ENCODE measurements around the gene SP110. TPM values are rescaled to one million over a fixed set of nuclear protein-coding genes. Genes with fewer than 3 reads are reported as not detected.

SP110 gene
- total RNA-seq (2021; fragmentation: NEBNext Ultra II Directional; extraction: Animal tissue kit (Norgen Biotek cat#: 25700)) (7.1 and 8.2 TPM in 2 replicates), polyA plus RNA-seq (2011; rRNA removed) (3.1 and 4.3 TPM in 2 replicates), polyA minus RNA-seq (2011; rRNA and poly(A)+ RNA removed) (4.3 and 5.0 TPM in 2 replicates)
- 2.1 TPM for polyA plus RNA-seq (2011; cell fraction: cytosol; rRNA removed)
- polyA plus RNA-seq (2011; cell fraction: nucleus; rRNA removed) = 7.3 TPM
- polyA plus RNA-seq (2012, experiment 1 of 2) = 3.9 to 6.4 TPM (median 4.9 TPM) in 4 replicates
- 0.66 TPM for polyA plus RNA-seq (2012, experiment 2 of 2)
- polyA plus RNA-seq (2013, experiment 1 of 2) = 9.7 TPM
- 9.9 TPM for polyA plus RNA-seq (2013, experiment 2 of 2)
- not detected for polyA minus RNA-seq (2011; cell fraction: cytosol; rRNA and poly(A)+ RNA removed)
- 8.1 TPM for polyA minus RNA-seq (2011; cell fraction: nucleus; rRNA and poly(A)+ RNA removed)
- long read RNA-seq, experiment 1, partial matches to known transcripts = 1 of 2 reads
- long read RNA-seq, experiment 1, other reads (novel, unspliced or antisense) = 0 of 2 reads
- long read RNA-seq, experiment 2, partial matches to known transcripts = 1 of 3 reads
- long read RNA-seq, experiment 2, other reads (novel, unspliced or antisense) = 2 of 3 reads

DNA sequence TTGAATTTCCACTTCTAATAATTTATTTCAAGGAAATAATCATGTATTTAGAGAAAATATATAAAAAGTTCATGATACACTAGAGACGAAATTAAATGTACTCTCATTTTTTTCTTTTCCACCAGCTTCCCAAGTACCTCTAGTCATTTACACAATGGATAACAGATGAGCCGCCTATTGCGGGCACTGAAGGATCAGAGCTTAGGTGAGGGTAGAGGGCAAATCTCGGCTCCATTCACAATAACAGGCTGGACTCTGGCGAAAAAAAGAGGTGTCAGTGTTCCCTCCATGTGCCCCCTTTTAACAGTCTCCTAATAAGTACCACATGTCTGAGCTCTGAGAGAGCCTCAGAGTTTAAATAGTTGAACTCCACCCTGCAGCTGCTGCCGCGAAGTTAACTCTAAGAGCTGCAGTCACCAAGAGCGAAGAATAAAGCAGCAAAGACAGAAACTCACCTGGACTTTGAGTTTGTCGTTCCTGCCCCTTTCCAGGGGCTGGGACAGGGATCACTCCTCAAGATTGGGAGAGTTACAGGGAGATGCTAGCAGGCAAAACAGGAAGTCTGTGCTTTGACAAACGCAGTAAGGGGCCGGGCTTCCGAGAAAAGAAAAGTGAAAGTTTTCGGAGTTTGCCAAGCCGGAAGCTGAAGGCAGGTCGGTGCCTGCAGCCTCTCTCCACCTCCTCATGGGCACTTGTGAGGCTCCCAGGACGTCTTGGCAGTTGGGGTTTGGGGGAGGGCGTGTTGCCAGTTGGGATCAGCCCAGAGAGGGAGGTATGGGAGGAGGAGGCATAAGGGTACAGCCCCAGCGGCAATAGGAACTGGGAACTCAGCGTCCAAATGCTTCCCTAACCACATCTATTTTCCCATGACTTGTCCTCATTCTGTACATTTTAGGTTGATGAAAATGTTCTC is at the start of gene SP110:
SP110 (minus strand) TSS at position 566 of the 913 bp plus-strand sequence. CDS start 3,057 bp downstream, outside the sequence.
- WGBS, 2 experiments (ENCODE audit: extremely low coverage in 1 of 2, insufficient coverage in 1 of 2, insufficient read length in 1 of 2, insufficient replicate concordance in 2 of 2, low coverage in 1 of 2, low lambda C conversion rate in 2 of 2, missing lambda C conversion rate in 1 of 2) = 32% methylated on average over 19 of the region's 19 CpGs; no CpG with 5 or more reads in 1 of the 2 experiments
- TF ChIP-seq TAF1 (IDR thresholded peaks at IDR 0.05; ENCODE audit: low read depth, low read length) (peak; percentile 61), NANOG (IDR thresholded peaks at IDR 0.05; ENCODE audit: insufficient read depth, low read depth, low read length, poor library complexity, severe bottlenecking) (no peak), RFX5 (IDR thresholded peaks at IDR 0.05; ENCODE audit: borderline replicate concordance, low read depth, low read length) (no peak), TCF12 (IDR thresholded peaks at IDR 0.05; ENCODE audit: low read depth, low read length) (no peak), GABPA (IDR thresholded peaks at IDR 0.05; ENCODE audit: borderline replicate concordance, insufficient read depth, low read length) (no peak), JUN (IDR thresholded peaks at IDR 0.05; ENCODE audit: low read depth, low read length) (no peak), BACH1 (IDR thresholded peaks at IDR 0.05; ENCODE audit: low read length) (no peak), ASH2L (IDR thresholded peaks at IDR 0.05; ENCODE audit: low read length) (no peak), KDM1A (IDR thresholded peaks at IDR 0.05; ENCODE audit: borderline replicate concordance, low read length) (no peak)

More for the DNA sequence above, at the start of gene SP110:
- H2AK5ac ChIP-seq (ENCODE audit: low read depth, low read length) = no peak within 1 kb of the TSS
- no peaks in the 10 kb centered on the region for H4K20me1 ChIP-seq (replicated peaks in 1 of 2; ENCODE audit: control insufficient read depth in 1 of 2, insufficient read depth in 2 of 2, low read length in 2 of 2)
- peaks cover 2% of the 10 kb centered on the region; the same call in 1 of the 2 replicates for H3K23me2 ChIP-seq (ENCODE audit: low read depth, low read length)
- H2BK5ac ChIP-seq (ENCODE audit: low read depth, low read length) = peak within 1 kb of the TSS; percentile 66; the same call in 1 of the 2 replicates
- H3K4me3 ChIP-seq (ENCODE audit: extremely low read depth in 1 of 4, insufficient read depth in 2 of 4, low read depth in 3 of 4, low read length in 4 of 4) = peak within 1 kb of the TSS; percentile 16 to 58 (median 36); a peak in 7 of 8 replicates
- H3K56ac ChIP-seq (replicated peaks; ENCODE audit: insufficient read length, low read depth, low read length) = no peak within 1 kb of the TSS
- peaks cover 0 to 6% (median 1%) of the 10 kb centered on the region in 4 experiments; a peak in 3 of 7 replicates for H3K4me1 ChIP-seq (replicated peaks in 1 of 4; ENCODE audit: control insufficient read depth in 3 of 4, insufficient read depth in 4 of 4, low read length in 3 of 4)
- H3K18ac ChIP-seq (ENCODE audit: extremely low read depth, low read length) = peak within 1 kb of the TSS; percentile 3; the same call in 1 of the 2 replicates
- no peaks in the 10 kb centered on the region for H3K27me3 ChIP-seq (replicated peaks in 1 of 4; ENCODE audit: control insufficient read depth in 3 of 4, extremely low read depth in 1 of 4, insufficient read depth in 3 of 4, low read length in 3 of 4)
- peak within 1 kb of the TSS; percentile 64 for H4K5ac ChIP-seq (ENCODE audit: insufficient read length, low read depth, low read length)
- peak within 1 kb of the TSS; percentile 100 for H2AFZ ChIP-seq (ENCODE audit: low read length)
- H3K14ac ChIP-seq (ENCODE audit: insufficient read length) = no peak within 1 kb of the TSS
- DNase-seq (ENCODE audit: low read depth in 1 of 2, low spot score in 2 of 2) (peak; percentile 33 to 73), FAIRE-seq (peak; percentile 66)
- H3K9ac ChIP-seq (replicated peaks in 1 of 4; ENCODE audit: extremely low read depth in 1 of 4, low read depth in 3 of 4, low read length in 3 of 4) = peak within 1 kb of the TSS in 2 of 4 experiments; percentile 9 to 39; a peak in 4 of 7 replicates
- no peak within 1 kb of the TSS for H4K91ac ChIP-seq (replicated peaks; ENCODE audit: insufficient read length, low read length)
- H3K27ac ChIP-seq (ENCODE audit: low read depth, low read length) = no peak within 1 kb of the TSS
- no peak within 1 kb of the TSS; the same call in 1 of the 2 replicates for H4K8ac ChIP-seq (ENCODE audit: extremely low read depth, insufficient read depth, low read length)
- H2BK20ac ChIP-seq (ENCODE audit: low read length) = no peak within 1 kb of the TSS
- H2BK15ac ChIP-seq (ENCODE audit: low read length) = no peak within 1 kb of the TSS
- no peak within 1 kb of the TSS for H3K23ac ChIP-seq (ENCODE audit: insufficient read length)
- H3K4ac ChIP-seq (replicated peaks; ENCODE audit: insufficient read length, low read depth, low read length) = peak within 1 kb of the TSS; percentile 38
- no peak within 1 kb of the TSS for H2BK120ac ChIP-seq (replicated peaks; ENCODE audit: low read depth, low read length)
- H3K79me2 ChIP-seq (ENCODE audit: control insufficient read depth in 1 of 2, insufficient read depth in 2 of 2, low read length in 2 of 2) = no peaks in the 10 kb centered on the region
- H2BK12ac ChIP-seq (ENCODE audit: low read depth, low read length) = no peak within 1 kb of the TSS
- H3K36me3 ChIP-seq (ENCODE audit: control insufficient read depth in 2 of 4, insufficient read depth in 4 of 4, low read length in 3 of 4) = no peaks in the 10 kb centered on the region
- no peaks in the 10 kb centered on the region for H3K9me3 ChIP-seq (ENCODE audit: insufficient read depth in 2 of 2, low read depth in 1 of 2, low read length in 1 of 2)
- POLR2A ChIA-PET (ENCODE audit: partially characterized antibody) = interaction anchor here (0.6 kb wide), 1 partner anchor 567 kb away, joined by 3 read pairs; no protein-coding TSS in a partner anchor
- no peaks in the 10 kb centered on the region for H3K79me1 ChIP-seq (ENCODE audit: low read depth, low read length)
- CTCF ChIA-PET (ENCODE audit: partially characterized antibody) = interaction anchor here (0.9 to 1.1 kb wide), 3 partner anchors 13 to 152 kb away, joined by 3 to 4 read pairs (median 3); no protein-coding TSS in a partner anchor
- peak within 1 kb of the TSS; percentile 62 to 68 for H3K4me2 ChIP-seq (ENCODE audit: insufficient read depth in 1 of 2, low read depth in 2 of 2, low read length in 2 of 2)
